SK-N-MC (cell line): Measurements from ENCODE around the gene RGL3.

ENCODE experiments used
- EZH2 ChIP-seq: fragments of 200-600 bp; sonication (generic); IDR thresholded peaks from one replicate; pipeline ENCODE4 v1.6.1; 2017; ENCODE audit warnings: antibody characterized with exemption
- FOXP2 ChIP-seq: optimal IDR thresholded peaks from 2 replicates; pipeline ENCODE3; 2011; ENCODE audit warnings: mild to moderate bottlenecking, moderate library complexity; ENCODE audit not compliant: insufficient read depth; ENCODE audit errors: extremely low read length, control extremely low read depth
- POLR2AphosphoS5 ChIP-seq: IDR thresholded peaks from 2 replicates; pipeline ENCODE4 v1.6.1; 2012; ENCODE audit warnings: mild to moderate bottlenecking, low read depth, low read length, borderline replicate concordance

- TF ChIP-seq EZH2, result no peak
- TF ChIP-seq FOXP2, result no peak
- no peak for TF ChIP-seq POLR2AphosphoS5
Measured at GRCh38 chr19:11457831-11458230, 38.7 kb upstream of the RGL3 start.
